CD14-positive monocyte (primary cell): ENCODE data around the gene GPR26. TPM values are rescaled to one million over a fixed set of nuclear protein-coding genes. Genes with fewer than 3 reads are reported as not detected.

Source experiments
- DNase-seq, 3 donors: peaks; one replicate each; pipeline ENCODE4 v3.0.0-alpha.2; 2011 to 2022
- H2AFZ ChIP-seq: 2 replicates; pipeline ENCODE4 v1.6.0; 2012; ENCODE audit warnings: mild to moderate bottlenecking, low read depth, low read length, inconsistent platforms; ENCODE audit not compliant: insufficient read depth, poor library complexity, severe bottlenecking
- H3K27ac ChIP-seq, 2 donors: 1 replicate in 1 of 2; 2 replicates in 1 of 2; pipeline ENCODE4 v1.5.1; 2012 to 2013; ENCODE audit warnings: low read length in 2 of 2, control low read depth in 1 of 2, inconsistent platforms in 1 of 2, low read depth in 1 of 2, mild to moderate bottlenecking in 1 of 2
- H3K27me3 ChIP-seq, 2 donors: one replicate each; pipeline versions ENCODE4 v1.6.0 to v1.6.1; 2011 to 2013; ENCODE audit warnings: low read length in 2 of 2; ENCODE audit not compliant: control insufficient read depth in 2 of 2, insufficient read depth in 2 of 2
- H3K36me3 ChIP-seq, 2 donors: replicated peaks in 1 of 2; 1 replicate in 1 of 2; 2 replicates in 1 of 2; pipeline versions ENCODE4 v1.5.1 to v1.6.1; 2012 to 2013; ENCODE audit warnings: low read length in 2 of 2, control low read depth in 1 of 2, inconsistent platforms in 1 of 2, mild to moderate bottlenecking in 1 of 2; ENCODE audit not compliant: insufficient read depth in 2 of 2, control insufficient read depth in 1 of 2
- H3K4me1 ChIP-seq, 2 donors: 1 replicate in 1 of 2; 2 replicates in 1 of 2; pipeline versions ENCODE4 v1.5.1 to v1.6.1; 2012 to 2013; ENCODE audit warnings: low read length in 2 of 2, control low read depth in 1 of 2, inconsistent platforms in 1 of 2, mild to moderate bottlenecking in 1 of 2, moderate library complexity in 1 of 2; ENCODE audit not compliant: insufficient read depth in 2 of 2, control insufficient read depth in 1 of 2
- H3K4me2 ChIP-seq: replicated peaks from 2 replicates; pipeline ENCODE3; 2012; ENCODE audit warnings: low read length, moderate library complexity, mild to moderate bottlenecking; ENCODE audit not compliant: poor library complexity, severe bottlenecking; ENCODE audit errors: extremely low read depth
- H3K4me3 ChIP-seq, 3 experiments: fragments of 200-600 bp in 1 of 3; sonication (generic) in 1 of 3; replicated peaks in 1 of 3; 1 replicate in 2 of 3; 2 replicates in 1 of 3; pipeline ENCODE4 v1.5.1; 2011 to 2013; ENCODE audit warnings: low read length in 3 of 3, mild to moderate bottlenecking in 3 of 3, control low read depth in 2 of 3, low read depth in 2 of 3, inconsistent platforms in 1 of 3, moderate library complexity in 1 of 3
- H3K79me2 ChIP-seq: 2 replicates; pipeline ENCODE4 v1.6.0; 2012; ENCODE audit warnings: mild to moderate bottlenecking, control low read depth, inconsistent platforms, low read length, moderate library complexity; ENCODE audit not compliant: insufficient read depth
- H3K9ac ChIP-seq: 2 replicates; pipeline ENCODE4 v1.6.0; 2017; ENCODE audit warnings: low read length, mild to moderate bottlenecking; ENCODE audit not compliant: insufficient read depth, poor library complexity, severe bottlenecking
- H3K9me3 ChIP-seq, 2 donors: replicated peaks in 1 of 2; 1 replicate in 1 of 2; 2 replicates in 1 of 2; pipeline versions ENCODE4 v1.5.1 to v1.6.1; 2012 to 2013; ENCODE audit warnings: low read length in 2 of 2, control low read depth in 1 of 2; ENCODE audit not compliant: control insufficient read depth in 1 of 2, insufficient read depth in 1 of 2
- H4K20me1 ChIP-seq: 2 replicates; pipeline ENCODE4 v1.6.0; 2012; ENCODE audit warnings: mild to moderate bottlenecking, low read length, control low read depth, moderate library complexity; ENCODE audit not compliant: insufficient read depth
- H3K27ac Mint-ChIP-seq, 7 donors: one replicate each; pipeline ENCODE4 v1.8.0; 2020; ENCODE audit warnings: mild to moderate bottlenecking in 7 of 7, mixed read lengths in 7 of 7, moderate library complexity in 6 of 7, inconsistent platforms in 2 of 7
- H3K27me3 Mint-ChIP-seq, 3 donors: one replicate each; pipeline ENCODE4 v1.8.0; 2021 to 2022; ENCODE audit warnings: low read depth in 3 of 3, mild to moderate bottlenecking in 3 of 3, mixed read lengths in 3 of 3, moderate library complexity in 3 of 3, inconsistent platforms in 1 of 3
- H3K36me3 Mint-ChIP-seq, 2 donors: one replicate each; pipeline ENCODE4 v1.8.0; 2020; ENCODE audit warnings: mixed read lengths in 2 of 2, inconsistent platforms in 1 of 2, mild to moderate bottlenecking in 1 of 2
- H3K4me1 Mint-ChIP-seq: one replicate; pipeline ENCODE4 v1.8.0; 2020; ENCODE audit warnings: mild to moderate bottlenecking, mixed read lengths
- H3K4me3 Mint-ChIP-seq, 2 donors: one replicate each; pipeline ENCODE4 v1.8.0; 2020; ENCODE audit warnings: mild to moderate bottlenecking in 2 of 2, mixed read lengths in 2 of 2, moderate library complexity in 1 of 2
- H3K9me3 Mint-ChIP-seq, 7 donors: one replicate each; pipeline ENCODE4 v1.8.0; 2020 to 2022; ENCODE audit warnings: mixed read lengths in 7 of 7, mild to moderate bottlenecking in 6 of 7, moderate library complexity in 6 of 7, inconsistent platforms in 2 of 7
- CTCF ChIP-seq: fragments of 200-600 bp; IDR thresholded peaks from one replicate; pipeline ENCODE4 v1.8.0; 2022; ENCODE audit warnings: antibody characterized with exemption, mild to moderate bottlenecking
- WGBS: methylation state at CpG from one replicate; pipeline ENCODE4 v1.1.5; 2013; ENCODE audit warnings: missing lambda C conversion rate; ENCODE audit not compliant: insufficient coverage; 5-methylcytosine and 5-hydroxymethylcytosine counted together
- intact Hi-C, 2 donors: fragments of 100-400 bp; cut with micrococcal nuclease; formaldehyde crosslinking; loops; one replicate each; pipeline versions ENCODE4 v1.15.0 to v1.15.1; 2023
- polyA plus RNA-seq, 3 donors: library from polyadenylated mRNA; depleted of rRNA in 1 of 3; unstranded in 2 of 3; stranded (reverse) in 1 of 3; fragments of 300-500 nt in 2 of 3; fragments of >200 nt in 1 of 3; fragmentation: Illumina TruSeq in 2 of 3; gene quantifications; 1 replicate in 2 of 3; 2 replicates in 1 of 3; pipeline ENCODE4 v1.2.3, GENCODE V29; 2012 to 2021

Gene GPR26
- polyA plus RNA-seq, 3 donors, result not detected

- Histone ChIP-seq H3K4me1 (no peaks in the 10 kb centered on the region), H2AFZ (no peak overlapping the region), H3K4me2 (no peak overlapping the region), H3K9ac (no peak overlapping the region), H3K27ac (no peak overlapping the region), H3K9me3 (no peaks in the 10 kb centered on the region), H4K20me1 (no peaks in the 10 kb centered on the region), H3K27me3 (no peaks in the 10 kb centered on the region), H3K4me3 (no peak overlapping the region), H3K36me3 (no peaks in the 10 kb centered on the region), H3K79me2 (no peaks in the 10 kb centered on the region)
- peaks cover 3% of the 10 kb centered on the region for H3K4me1 Mint-ChIP-seq
- no peak overlapping the region for H3K4me3 Mint-ChIP-seq
- no peak for TF ChIP-seq CTCF
- 56% methylated on average over 1 of the region's 3 CpGs for WGBS
- H3K36me3 Mint-ChIP-seq, result no peaks in the 10 kb centered on the region
- H3K27me3 Mint-ChIP-seq, result peaks cover 5 to 7% (median 6%) of the 10 kb centered on the region in 3 donors
- H3K9me3 Mint-ChIP-seq, result peaks cover 0 to 6% (median 0%) of the 10 kb centered on the region in 7 donors
- H3K27ac Mint-ChIP-seq, result no peak overlapping the region
- intact Hi-C loops, result no loop called here
- no peak for DNase-seq
Measured at GRCh38 chr10:123640016-123640535, 26.1 kb upstream of the GPR26 start.

- H3K27me3 Mint-ChIP-seq, result peaks cover 4 to 6% (median 5%) of the 10 kb centered on the region in 3 donors
- no peaks in the 10 kb centered on the region for H3K36me3 ChIP-seq
- no peaks in the 10 kb centered on the region for H3K27me3 ChIP-seq
- H3K9me3 Mint-ChIP-seq, result peaks cover 0 to 6% (median 0%) of the 10 kb centered on the region in 7 donors
- no peak overlapping the region for H3K4me2 ChIP-seq
- no peaks in the 10 kb centered on the region for H3K79me2 ChIP-seq
- no peak for DNase-seq
- no peaks in the 10 kb centered on the region for H4K20me1 ChIP-seq
- H3K27ac ChIP-seq, result no peak overlapping the region
- no peaks in the 10 kb centered on the region for H3K4me1 ChIP-seq
- H3K4me1 Mint-ChIP-seq, result peaks cover 2% of the 10 kb centered on the region
- no peaks in the 10 kb centered on the region for H3K36me3 Mint-ChIP-seq
- no peak for TF ChIP-seq CTCF
- H3K9me3 ChIP-seq, result no peaks in the 10 kb centered on the region
- whole genome bisulfite sequencing, result 43% methylated on average over 4 of the region's 4 CpGs
- intact Hi-C loops, result no loop called here
- H3K4me3 ChIP-seq, result no peak overlapping the region
- no peak overlapping the region for H3K27ac Mint-ChIP-seq
- H2AFZ ChIP-seq, result no peak overlapping the region
- no peak overlapping the region for H3K9ac ChIP-seq
- no peak overlapping the region for H3K4me3 Mint-ChIP-seq
Measured at GRCh38 chr10:123642293-123642692, 23.9 kb upstream of the GPR26 start.
